Measurements from ENCODE around the gene CHN2.

Gene CHN2

DNA sequence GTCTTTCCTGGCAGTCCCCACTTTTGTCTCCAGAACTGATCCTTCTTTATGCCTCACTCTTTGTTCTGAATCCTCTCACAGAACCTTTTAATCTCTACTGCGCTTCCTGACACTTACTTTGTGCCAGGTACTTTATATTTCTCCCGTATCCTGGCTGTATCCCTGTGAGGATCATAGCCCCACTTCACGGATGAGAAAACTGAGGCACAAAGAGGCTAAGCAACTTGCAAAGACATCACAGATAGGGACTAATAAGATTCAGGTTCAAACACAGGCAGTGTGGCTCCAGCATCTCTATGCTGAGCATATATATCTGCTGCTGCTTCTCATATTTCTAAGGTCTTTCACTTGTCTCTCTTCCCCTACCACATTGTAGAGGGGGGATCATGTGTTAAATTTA lies 116.7 kb downstream of the CHN2 start:
- Histone ChIP-seq H3K4me1 (ENCODE audit: control insufficient read depth, low read depth, low read length) (peaks cover 2% of the 10 kb centered on the region), H3K9ac (ENCODE audit: low read length) (no peak overlapping the region), H4K8ac (ENCODE audit: low read depth, low read length) (no peak overlapping the region), H2BK5ac (ENCODE audit: low read length) (no peak overlapping the region), H3K23ac (ENCODE audit: low read length) (no peak overlapping the region), H3K4ac (ENCODE audit: low read depth, low read length) (no peak overlapping the region), H3K27me3 (ENCODE audit: insufficient read depth, low read length, poor library complexity) (no peaks in the 10 kb centered on the region), H3K4me2 (ENCODE audit: low read length) (no peak overlapping the region), H2AK5ac (ENCODE audit: low read length) (no peak overlapping the region), H3K56ac (ENCODE audit: low read length) (no peak overlapping the region), H3K4me3 (ENCODE audit: low read length) (no peak overlapping the region), H3K36me3 (ENCODE audit: control insufficient read depth, insufficient read depth, low read length) (no peaks in the 10 kb centered on the region), H2BK120ac (ENCODE audit: low read depth, low read length) (no peak overlapping the region), H3K79me1 (ENCODE audit: low read length) (no peaks in the 10 kb centered on the region), H4K5ac (ENCODE audit: low read length) (no peak overlapping the region), H3K18ac (ENCODE audit: low read length) (no peak overlapping the region), H3K79me2 (ENCODE audit: control insufficient read depth, insufficient read depth, low read length) (no peaks in the 10 kb centered on the region), H2BK15ac (replicated peaks; ENCODE audit: low read depth) (no peak overlapping the region), H3K27ac (ENCODE audit: low read depth, low read length) (no peak overlapping the region)
- WGBS (ENCODE audit: extremely low coverage, insufficient coverage, low lambda C conversion rate), result no CpG with 5 or more reads among the region's 3 CpGs
- DNase-seq, result no peak

DNA sequence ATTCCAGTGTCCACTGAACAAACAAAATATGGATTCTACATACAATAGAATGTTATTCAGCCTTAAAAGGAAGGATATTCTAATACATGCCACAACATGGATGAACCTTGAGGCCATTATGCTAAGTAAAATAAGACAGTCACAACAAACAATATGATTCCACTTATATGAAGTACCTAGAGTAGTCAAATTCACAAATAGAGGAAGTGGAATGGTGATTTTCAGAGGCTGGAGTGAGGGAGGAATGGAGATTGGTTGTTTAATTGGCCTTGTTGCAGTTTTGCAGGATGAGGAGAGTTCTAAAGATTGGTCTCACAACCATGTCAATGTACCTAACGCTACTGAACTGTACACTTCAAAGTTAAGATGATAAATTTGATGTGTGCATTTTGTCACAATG lies 119.6 kb downstream of the CHN2 start:
- no peaks in the 10 kb centered on the region for H3K4me1 ChIP-seq (ENCODE audit: control insufficient read depth, low read depth, low read length)
- H3K27me3 ChIP-seq (ENCODE audit: insufficient read depth, low read length, poor library complexity), result no peaks in the 10 kb centered on the region
- H3K79me2 ChIP-seq (ENCODE audit: control insufficient read depth, insufficient read depth, low read length), result no peaks in the 10 kb centered on the region
- H2BK120ac ChIP-seq (ENCODE audit: low read depth, low read length), result no peak overlapping the region
- no peak for DNase-seq
- no peak overlapping the region for H3K9ac ChIP-seq (ENCODE audit: low read length)
- no peak overlapping the region for H4K8ac ChIP-seq (ENCODE audit: low read depth, low read length)
- H2BK5ac ChIP-seq (ENCODE audit: low read length), result no peak overlapping the region
- H2BK15ac ChIP-seq (replicated peaks; ENCODE audit: low read depth), result no peak overlapping the region
- H3K23ac ChIP-seq (ENCODE audit: low read length), result no peak overlapping the region
- no peak overlapping the region for H2AK5ac ChIP-seq (ENCODE audit: low read length)
- no peak overlapping the region for H3K27ac ChIP-seq (ENCODE audit: low read depth, low read length)
- H3K56ac ChIP-seq (ENCODE audit: low read length), result no peak overlapping the region
- H3K36me3 ChIP-seq (ENCODE audit: control insufficient read depth, insufficient read depth, low read length), result no peaks in the 10 kb centered on the region
- H4K5ac ChIP-seq (ENCODE audit: low read length), result no peak overlapping the region
- H3K4me3 ChIP-seq (ENCODE audit: low read length), result no peak overlapping the region
- no peaks in the 10 kb centered on the region for H3K79me1 ChIP-seq (ENCODE audit: low read length)
- H3K18ac ChIP-seq (ENCODE audit: low read length), result no peak overlapping the region
- H3K4me2 ChIP-seq (ENCODE audit: low read length), result no peak overlapping the region
- no peak overlapping the region for H3K4ac ChIP-seq (ENCODE audit: low read depth, low read length)
- no CpG with 5 or more reads among the region's 1 CpG for WGBS (ENCODE audit: extremely low coverage, insufficient coverage, low lambda C conversion rate)

- no peak overlapping the region for H2AK5ac ChIP-seq (ENCODE audit: low read length)
- H3K4me3 ChIP-seq (ENCODE audit: low read length), result no peak overlapping the region
- H2BK5ac ChIP-seq (ENCODE audit: low read length), result no peak overlapping the region
- H3K4me1 ChIP-seq (ENCODE audit: control insufficient read depth, low read depth, low read length), result peaks cover 4% of the 10 kb centered on the region
- no peak for DNase-seq
- H3K18ac ChIP-seq (ENCODE audit: low read length), result no peak overlapping the region
- no peak overlapping the region for H3K4me2 ChIP-seq (ENCODE audit: low read length)
- H4K8ac ChIP-seq (ENCODE audit: low read depth, low read length), result no peak overlapping the region
- H3K56ac ChIP-seq (ENCODE audit: low read length), result no peak overlapping the region
- no peaks in the 10 kb centered on the region for H3K79me1 ChIP-seq (ENCODE audit: low read length)
- H2BK15ac ChIP-seq (replicated peaks; ENCODE audit: low read depth), result no peak overlapping the region
- H2BK120ac ChIP-seq (ENCODE audit: low read depth, low read length), result no peak overlapping the region
- no peak overlapping the region for H3K23ac ChIP-seq (ENCODE audit: low read length)
- H3K36me3 ChIP-seq (ENCODE audit: control insufficient read depth, insufficient read depth, low read length), result no peaks in the 10 kb centered on the region
- H4K5ac ChIP-seq (ENCODE audit: low read length), result no peak overlapping the region
- H3K27me3 ChIP-seq (ENCODE audit: insufficient read depth, low read length, poor library complexity), result no peaks in the 10 kb centered on the region
- H3K4ac ChIP-seq (ENCODE audit: low read depth, low read length), result no peak overlapping the region
- H3K9ac ChIP-seq (ENCODE audit: low read length), result no peak overlapping the region
- WGBS (ENCODE audit: extremely low coverage, insufficient coverage, low lambda C conversion rate), result no CpG with 5 or more reads among the region's 3 CpGs
- H3K79me2 ChIP-seq (ENCODE audit: control insufficient read depth, insufficient read depth, low read length), result no peaks in the 10 kb centered on the region
- no peak overlapping the region for H3K27ac ChIP-seq (ENCODE audit: low read depth, low read length)
Measured at GRCh38 chr7:29315122-29315891, 120.7 kb downstream of the CHN2 start.

- H3K4me2 ChIP-seq (ENCODE audit: low read length), result no peak overlapping the region
- no peaks in the 10 kb centered on the region for H3K27me3 ChIP-seq (ENCODE audit: insufficient read depth, low read length, poor library complexity)
- no peak overlapping the region for H4K8ac ChIP-seq (ENCODE audit: low read depth, low read length)
- H2BK5ac ChIP-seq (ENCODE audit: low read length), result no peak overlapping the region
- H3K56ac ChIP-seq (ENCODE audit: low read length), result no peak overlapping the region
- no peaks in the 10 kb centered on the region for H3K36me3 ChIP-seq (ENCODE audit: control insufficient read depth, insufficient read depth, low read length)
- peaks cover 7% of the 10 kb centered on the region for H3K4me1 ChIP-seq (ENCODE audit: control insufficient read depth, low read depth, low read length)
- no peak overlapping the region for H3K27ac ChIP-seq (ENCODE audit: low read depth, low read length)
- no peak for DNase-seq
- no peak overlapping the region for H2AK5ac ChIP-seq (ENCODE audit: low read length)
- H2BK120ac ChIP-seq (ENCODE audit: low read depth, low read length), result no peak overlapping the region
- no peaks in the 10 kb centered on the region for H3K79me1 ChIP-seq (ENCODE audit: low read length)
- no peak overlapping the region for H4K5ac ChIP-seq (ENCODE audit: low read length)
- no peaks in the 10 kb centered on the region for H3K79me2 ChIP-seq (ENCODE audit: control insufficient read depth, insufficient read depth, low read length)
- WGBS (ENCODE audit: extremely low coverage, insufficient coverage, low lambda C conversion rate), result no CpG with 5 or more reads among the region's 2 CpGs
- no peak overlapping the region for H3K4me3 ChIP-seq (ENCODE audit: low read length)
- H3K9ac ChIP-seq (ENCODE audit: low read length), result no peak overlapping the region
- H3K4ac ChIP-seq (ENCODE audit: low read depth, low read length), result no peak overlapping the region
- H2BK15ac ChIP-seq (replicated peaks; ENCODE audit: low read depth), result no peak overlapping the region
- no peak overlapping the region for H3K23ac ChIP-seq (ENCODE audit: low read length)
- H3K18ac ChIP-seq (ENCODE audit: low read length), result no peak overlapping the region
Measured at GRCh38 chr7:29315892-29316270, 121.3 kb downstream of the CHN2 start.

GRCh38 chr7:29316926-29317325 lies 122.4 kb downstream of the CHN2 start:
- Histone ChIP-seq H4K8ac (ENCODE audit: low read depth, low read length) (no peak overlapping the region), H3K56ac (ENCODE audit: low read length) (no peak overlapping the region), H3K9ac (ENCODE audit: low read length) (no peak overlapping the region), H2BK15ac (replicated peaks; ENCODE audit: low read depth) (no peak overlapping the region), H3K79me1 (ENCODE audit: low read length) (no peaks in the 10 kb centered on the region), H3K79me2 (ENCODE audit: control insufficient read depth, insufficient read depth, low read length) (no peaks in the 10 kb centered on the region), H3K27ac (ENCODE audit: low read depth, low read length) (no peak overlapping the region), H3K23ac (ENCODE audit: low read length) (no peak overlapping the region), H3K36me3 (ENCODE audit: control insufficient read depth, insufficient read depth, low read length) (no peaks in the 10 kb centered on the region), H3K27me3 (ENCODE audit: insufficient read depth, low read length, poor library complexity) (no peaks in the 10 kb centered on the region), H3K4me2 (ENCODE audit: low read length) (no peak overlapping the region), H3K4me3 (ENCODE audit: low read length) (no peak overlapping the region), H3K18ac (ENCODE audit: low read length) (no peak overlapping the region), H3K4me1 (ENCODE audit: control insufficient read depth, low read depth, low read length) (peaks cover 7% of the 10 kb centered on the region), H2BK5ac (ENCODE audit: low read length) (no peak overlapping the region), H4K5ac (ENCODE audit: low read length) (no peak overlapping the region), H2BK120ac (ENCODE audit: low read depth, low read length) (no peak overlapping the region), H3K4ac (ENCODE audit: low read depth, low read length) (no peak overlapping the region), H2AK5ac (ENCODE audit: low read length) (no peak overlapping the region)
- DNase-seq, result no peak
- WGBS (ENCODE audit: extremely low coverage, insufficient coverage, low lambda C conversion rate), result no CpG with 5 or more reads among the region's 3 CpGs

Data from mesendoderm (in vitro differentiated cells).